HG03045 (cell line): ENCODE measurements around the gene TMEM233.

Experiments used
- ATAC-seq: cut with Tn5 transposase; IDR thresholded peaks from one replicate; pipeline ENCODE4 v1.9.1; 2021; ENCODE audit warnings: mild to moderate bottlenecking, moderate library complexity; ENCODE audit not compliant: unreplicated experiment

The TMEM233 gene

GRCh38 chr12:119679081-119679480 is 85.5 kb downstream of the TMEM233 start:
- ATAC-seq = no peak

- no peak for ATAC-seq
Observed at GRCh38 chr12:119679490-119679889, 85.9 kb downstream of the TMEM233 start.

- ATAC-seq = no peak
Observed at GRCh38 chr12:119681111-119681510, 87.5 kb downstream of the TMEM233 start.

GRCh38 chr12:119681728-119682638 is 88.4 kb downstream of the TMEM233 start:
- peak; percentile 60 for ATAC-seq

- ATAC-seq = no peak
Observed at GRCh38 chr12:119682639-119683252, 89.2 kb downstream of the TMEM233 start.

- ATAC-seq = no peak
Observed at GRCh38 chr12:119683413-119683812, 89.8 kb downstream of the TMEM233 start.

- ATAC-seq = no peak
Observed at GRCh38 chr12:119683816-119684215, 90.2 kb downstream of the TMEM233 start.

- ATAC-seq = no peak
Observed at GRCh38 chr12:119684711-119685369, 91.3 kb downstream of the TMEM233 start.

GRCh38 chr12:119685375-119685774 is 91.8 kb downstream of the TMEM233 start:
- ATAC-seq = no peak

GRCh38 chr12:119686355-119686754 is 92.8 kb downstream of the TMEM233 start:
- no peak for ATAC-seq

GRCh38 chr12:119686776-119687175 is 93.2 kb downstream of the TMEM233 start:
- ATAC-seq = no peak

- no peak for ATAC-seq
Observed at GRCh38 chr12:119687406-119687805, 93.8 kb downstream of the TMEM233 start.

GRCh38 chr12:119687879-119688278 is 94.3 kb downstream of the TMEM233 start:
- no peak for ATAC-seq

GRCh38 chr12:119689935-119690500 is 96.4 kb downstream of the TMEM233 start:
- ATAC-seq = no peak

- no peak for ATAC-seq
Observed at GRCh38 chr12:119691202-119691810, 97.7 kb downstream of the TMEM233 start.

- no peak for ATAC-seq
Observed at GRCh38 chr12:119692410-119692809, 98.8 kb downstream of the TMEM233 start.
